Measurements from ENCODE around the gene ELOB. TPM values are rescaled to one million over a fixed set of nuclear protein-coding genes. Genes with fewer than 3 reads are reported as not detected.
A peak's percentile ranks its signal among the peaks of the same experiment; 100 is the strongest.

ELOB gene
- total RNA-seq, 3 donors from 2014 or later, result 223 to 320 (median 298) TPM

- Mint-ChIP-seq H3K27me3 (ENCODE audit: low read depth) (peaks cover 8% of the 10 kb centered on the region), H3K36me3 (ENCODE audit: insufficient read depth) (no peaks in the 10 kb centered on the region), H3K4me3 (no peak overlapping the region), H3K4me1 (ENCODE audit: low read depth) (no peaks in the 10 kb centered on the region), H3K9me3 (peaks cover 10% of the 10 kb centered on the region)
- DNase-seq, result no peak
- no peak for ATAC-seq
Measured at GRCh38 chr16:2798723-2799204, 21.7 kb upstream of the ELOB start.

- Mint-ChIP-seq H3K4me1 (ENCODE audit: low read depth) (no peaks in the 10 kb centered on the region), H3K4me3 (no peak overlapping the region), H3K9me3 (no peaks in the 10 kb centered on the region), H3K36me3 (ENCODE audit: insufficient read depth) (no peaks in the 10 kb centered on the region), H3K27me3 (ENCODE audit: low read depth) (peaks cover 26% of the 10 kb centered on the region)
- ATAC-seq (no peak), DNase-seq (no peak)
Measured at GRCh38 chr16:2795395-2796143, 18.5 kb upstream of the ELOB start.

- Mint-ChIP-seq H3K4me1 (ENCODE audit: low read depth) (no peaks in the 10 kb centered on the region), H3K9me3 (no peaks in the 10 kb centered on the region), H3K4me3 (no peak overlapping the region), H3K36me3 (ENCODE audit: insufficient read depth) (no peaks in the 10 kb centered on the region), H3K27me3 (ENCODE audit: low read depth) (peaks cover 38% of the 10 kb centered on the region)
- DNase-seq (no peak), ATAC-seq (no peak)
Measured at GRCh38 chr16:2792940-2793339, 15.9 kb upstream of the ELOB start.

GRCh38 chr16:2791174-2791573 is 14.1 kb upstream of the ELOB start:
- Mint-ChIP-seq H3K4me1 (ENCODE audit: low read depth) (peaks cover under 1% of the 10 kb centered on the region), H3K36me3 (ENCODE audit: insufficient read depth) (no peaks in the 10 kb centered on the region), H3K9me3 (no peaks in the 10 kb centered on the region), H3K27me3 (ENCODE audit: low read depth) (peaks cover 39% of the 10 kb centered on the region), H3K4me3 (no peak overlapping the region)
- DNase-seq (no peak), ATAC-seq (no peak)

GRCh38 chr16:2790631-2791030 is 13.6 kb upstream of the ELOB start:
- DNase-seq, result no peak
- peaks cover 4% of the 10 kb centered on the region for H3K4me1 Mint-ChIP-seq (ENCODE audit: low read depth)
- H3K36me3 Mint-ChIP-seq (ENCODE audit: insufficient read depth), result no peaks in the 10 kb centered on the region
- H3K27me3 Mint-ChIP-seq (ENCODE audit: low read depth), result peaks cover 39% of the 10 kb centered on the region
- no peaks in the 10 kb centered on the region for H3K9me3 Mint-ChIP-seq
- no peak for ATAC-seq
- no peak overlapping the region for H3K4me3 Mint-ChIP-seq

GRCh38 chr16:2787961-2788360 is 10.9 kb upstream of the ELOB start:
- no peak overlapping the region for H3K4me3 Mint-ChIP-seq
- H3K27me3 Mint-ChIP-seq (ENCODE audit: low read depth), result peaks cover 32% of the 10 kb centered on the region
- peaks cover 7% of the 10 kb centered on the region for H3K4me1 Mint-ChIP-seq (ENCODE audit: low read depth)
- no peak for ATAC-seq
- no peaks in the 10 kb centered on the region for H3K36me3 Mint-ChIP-seq (ENCODE audit: insufficient read depth)
- DNase-seq, result no peak
- H3K9me3 Mint-ChIP-seq, result no peaks in the 10 kb centered on the region

GRCh38 chr16:2787406-2787805 is 10.3 kb upstream of the ELOB start, which contains the start of gene PRSS33:
PRSS33 (minus strand) TSS chr16:2787560; CDS start chr16:2786547, 1,013 bp downstream.
- Mint-ChIP-seq H3K4me3 (peak within 1 kb of the TSS; percentile 33), H3K36me3 (ENCODE audit: insufficient read depth) (no peaks in the 10 kb centered on the region), H3K4me1 (ENCODE audit: low read depth) (peaks cover 7% of the 10 kb centered on the region), H3K27me3 (ENCODE audit: low read depth) (peaks cover 32% of the 10 kb centered on the region), H3K9me3 (no peaks in the 10 kb centered on the region)
- DNase-seq (no peak), ATAC-seq (no peak)

GRCh38 chr16:2786826-2787151 is 9.7 kb upstream of the ELOB start:
- Mint-ChIP-seq H3K9me3 (no peaks in the 10 kb centered on the region), H3K27me3 (ENCODE audit: low read depth) (peaks cover 27% of the 10 kb centered on the region), H3K36me3 (ENCODE audit: insufficient read depth) (no peaks in the 10 kb centered on the region), H3K4me3 (no peak overlapping the region), H3K4me1 (ENCODE audit: low read depth) (peaks cover 7% of the 10 kb centered on the region)
- no peak for DNase-seq
- ATAC-seq, result no peak

- H3K27me3 Mint-ChIP-seq (ENCODE audit: low read depth), result peaks cover 22% of the 10 kb centered on the region
- H3K36me3 Mint-ChIP-seq (ENCODE audit: insufficient read depth), result no peaks in the 10 kb centered on the region
- H3K4me1 Mint-ChIP-seq (ENCODE audit: low read depth), result peaks cover 7% of the 10 kb centered on the region
- no peaks in the 10 kb centered on the region for H3K9me3 Mint-ChIP-seq
- H3K4me3 Mint-ChIP-seq, result peak overlapping the region; percentile 37
- ATAC-seq, result no peak
- DNase-seq, result no peak
Measured at GRCh38 chr16:2786061-2786825, 9.2 kb upstream of the ELOB start.

GRCh38 chr16:2785101-2785991 is 8.3 kb upstream of the ELOB start:
- Mint-ChIP-seq H3K4me1 (ENCODE audit: low read depth) (peaks cover 8% of the 10 kb centered on the region), H3K9me3 (no peaks in the 10 kb centered on the region), H3K36me3 (ENCODE audit: insufficient read depth) (no peaks in the 10 kb centered on the region), H3K4me3 (peak overlapping the region; percentile 81), H3K27me3 (ENCODE audit: low read depth) (peaks cover 14% of the 10 kb centered on the region)
- ATAC-seq, result peak; percentile 76 to 82
- DNase-seq, result peak; percentile 30

GRCh38 chr16:2784358-2785100 is 7.4 kb upstream of the ELOB start:
- H3K4me1 Mint-ChIP-seq (ENCODE audit: low read depth), result peaks cover 10% of the 10 kb centered on the region
- peak overlapping the region; percentile 81 for H3K4me3 Mint-ChIP-seq
- H3K27me3 Mint-ChIP-seq (ENCODE audit: low read depth), result peaks cover 8% of the 10 kb centered on the region
- H3K9me3 Mint-ChIP-seq, result no peaks in the 10 kb centered on the region
- no peaks in the 10 kb centered on the region for H3K36me3 Mint-ChIP-seq (ENCODE audit: insufficient read depth)
- no peak for ATAC-seq
- DNase-seq, result no peak

GRCh38 chr16:2783581-2784357 is 6.7 kb upstream of the ELOB start:
- H3K27me3 Mint-ChIP-seq (ENCODE audit: low read depth), result peaks cover 6% of the 10 kb centered on the region
- peaks cover 12% of the 10 kb centered on the region for H3K4me1 Mint-ChIP-seq (ENCODE audit: low read depth)
- no peaks in the 10 kb centered on the region for H3K36me3 Mint-ChIP-seq (ENCODE audit: insufficient read depth)
- H3K4me3 Mint-ChIP-seq, result peak overlapping the region; percentile 51
- no peak for DNase-seq
- no peak for ATAC-seq
- no peaks in the 10 kb centered on the region for H3K9me3 Mint-ChIP-seq
